Choroid plexus epithelial cell (primary cell): Measurements from ENCODE around the gene CD36.
A peak's percentile ranks its signal among the peaks of the same experiment; 100 is the strongest.

Source experiments
- DNase-seq: peaks from one replicate; pipeline ENCODE4 v3.0.0-alpha.2; 2010; ENCODE audit warnings: low read depth
- H3K4me3 ChIP-seq: 2 replicates; pipeline ENCODE4 v1.5.1; 2011; ENCODE audit warnings: low read depth, mild to moderate bottlenecking, control low read depth, low read length, moderate library complexity
- CTCF ChIP-seq: conservative IDR thresholded peaks from 2 replicates; pipeline ENCODE4 v1.5.1; 2011; ENCODE audit warnings: low read depth, mild to moderate bottlenecking, control low read depth, inconsistent platforms, low read length, moderate library complexity

CD36 gene

GRCh38 chr7:80639011-80639410, 569 bp downstream of the CD36 start:
- no peak for DNase-seq
- TF ChIP-seq CTCF, result no peak
- H3K4me3 ChIP-seq, result no peak overlapping the region

GRCh38 chr7:80640846-80641245, 2.4 kb downstream of the CD36 start:
- H3K4me3 ChIP-seq, result no peak overlapping the region
- DNase-seq, result peak; percentile 79
- no peak for TF ChIP-seq CTCF

- H3K4me3 ChIP-seq, result no peak overlapping the region
- no peak for DNase-seq
- no peak for TF ChIP-seq CTCF
Measured at GRCh38 chr7:80641548-80641947, 3.1 kb downstream of the CD36 start.

- DNase-seq, result no peak
- TF ChIP-seq CTCF, result no peak
- H3K4me3 ChIP-seq, result no peak overlapping the region
Measured at GRCh38 chr7:80642871-80643270, 4.4 kb downstream of the CD36 start.

- no peak for DNase-seq
- TF ChIP-seq CTCF, result no peak
- H3K4me3 ChIP-seq, result no peak overlapping the region
Measured at GRCh38 chr7:80643336-80643915, 5.0 kb downstream of the CD36 start.

- H3K4me3 ChIP-seq, result no peak overlapping the region
- DNase-seq, result no peak
- TF ChIP-seq CTCF, result no peak
Measured at GRCh38 chr7:80644054-80644453, 5.6 kb downstream of the CD36 start.

GRCh38 chr7:80646083-80646865, 7.8 kb downstream of the CD36 start:
- no peak for TF ChIP-seq CTCF
- DNase-seq, result no peak
- H3K4me3 ChIP-seq, result no peak overlapping the region
